A549 (cell line): ENCODE measurements around the gene MSI2. TPM values are rescaled to one million over a fixed set of nuclear protein-coding genes. Genes with fewer than 3 reads are reported as not detected.

Experiments
- ATAC-seq, 2 experiments: fragments of 200-7000 bp in 1 of 2; fragments of >200 bp in 1 of 2; cut with Nextera tagmentation in 1 of 2; cut with Tn5 transposase in 1 of 2; 3 replicates each; pipeline versions ENCODE4 v1.8.0 to v1.9.1; 2018 to 2020; ENCODE audit warnings: mild to moderate bottlenecking in 1 of 2, moderate library complexity in 1 of 2
- CTCF ChIA-PET: fragments of 300-600 bp; sonication (Branson Sonifier 250); formaldehyde crosslinking; extraction: SDS; loops from one replicate; lab custom pipeline; 2021; ENCODE audit warnings: antibody characterized with exemption, inconsistent platforms; lab: Yijun Ruan, JAX
- POLR2A ChIA-PET: fragments of 350-600 bp; formaldehyde crosslinking; extraction: SDS; loops from one replicate; lab custom pipeline; 2021; ENCODE audit warnings: antibody characterized with exemption, inconsistent platforms; lab: Yijun Ruan, JAX
- DNase-seq, 2 experiments: peaks; one replicate each; pipeline versions ENCODE4 v3.0.0 to v3.0.0-alpha.2; 2011 to 2016; ENCODE audit warnings: low read depth in 1 of 2, low spot score in 1 of 2
- FAIRE-seq: peaks from 2 replicates; lab custom pipeline; 2011; peaks lifted over from hg19 to GRCh38; lab: Jason Lieb, UNC
- H3K27ac ChIP-seq, 2 experiments: fragments of >200 bp; sonication (Bioruptor Twin); formaldehyde crosslinking; 3 replicates each; pipeline ENCODE4 v1.5.1; 2016 to 2017
- H3K4me1 ChIP-seq: fragments of >200 bp; sonication (Bioruptor Twin); formaldehyde crosslinking; 3 replicates; pipeline ENCODE4 v1.6.1; 2016
- H3K4me2 ChIP-seq: fragments of >200 bp; sonication (Bioruptor Twin); formaldehyde crosslinking; 3 replicates; pipeline ENCODE4 v1.6.1; 2016
- H3K4me3 ChIP-seq: fragments of >200 bp; sonication (Bioruptor Twin); formaldehyde crosslinking; 3 replicates; pipeline ENCODE4 v1.5.1; 2016
- H3K9me3 ChIP-seq: fragments of >200 bp; sonication (Bioruptor Twin); formaldehyde crosslinking; 3 replicates; pipeline ENCODE4 v1.6.1; 2016
- CBX2 ChIP-seq: fragments of 200-600 bp; sonication (generic); IDR thresholded peaks from 2 replicates; pipeline ENCODE4 v1.6.1; 2016; ENCODE audit warnings: low read depth, mild to moderate bottlenecking, borderline replicate concordance
- EHF ChIP-seq: fragments of 250-450 bp; sonication (Bioruptor Pico); IDR thresholded peaks from 2 replicates; pipeline ENCODE4 v1.5.0; 2020; ENCODE audit warnings: mild to moderate bottlenecking
- EP300 ChIP-seq, 2 experiments: fragments of >200 bp; sonication (Bioruptor Twin); formaldehyde crosslinking; IDR thresholded peaks; 2 replicates in 1 of 2; 3 replicates in 1 of 2; pipeline ENCODE4 v1.6.1; 2016 to 2017
- FOSB ChIP-seq: fragments of 250-450 bp; sonication (Bioruptor Pico); IDR thresholded peaks from 2 replicates; pipeline ENCODE4 v1.5.0; 2020; ENCODE audit warnings: mild to moderate bottlenecking, moderate library complexity
- FOSL2 ChIP-seq, 2 experiments: fragments of 450-650 bp in 1 of 2; fragments of >200 bp in 1 of 2; sonication (Bioruptor Twin) in 1 of 2; formaldehyde crosslinking; IDR thresholded peaks; 2 replicates each; pipeline versions ENCODE4 v1.5.0 to v1.6.1; 2016 to 2020; ENCODE audit warnings: mild to moderate bottlenecking in 1 of 2, moderate library complexity in 1 of 2
- FOXS1 ChIP-seq: fragments of 250-450 bp; sonication (Bioruptor Pico); IDR thresholded peaks from 2 replicates; pipeline ENCODE4 v1.5.0; 2020; ENCODE audit warnings: mild to moderate bottlenecking, moderate library complexity
- GATA3 ChIP-seq: IDR thresholded peaks from 2 replicates; pipeline ENCODE4 v1.6.1; 2012; ENCODE audit warnings: borderline replicate concordance
- HEYL ChIP-seq: fragments of 250-450 bp; sonication (Bioruptor Pico); IDR thresholded peaks from 2 replicates; pipeline ENCODE4 v1.8.0; 2021; ENCODE audit warnings: mild to moderate bottlenecking, moderate library complexity
- HOXB5 ChIP-seq: fragments of 250-450 bp; sonication (Bioruptor Pico); IDR thresholded peaks from 2 replicates; pipeline ENCODE4 v1.5.0; 2020; ENCODE audit warnings: mild to moderate bottlenecking, moderate library complexity
- KDM1A ChIP-seq: fragments of 200-600 bp; sonication (generic); IDR thresholded peaks from 2 replicates; pipeline ENCODE4 v1.6.1; 2016; ENCODE audit warnings: low read depth, mild to moderate bottlenecking
- MYC ChIP-seq: IDR thresholded peaks from 2 replicates; pipeline ENCODE4 v1.6.1; 2012; ENCODE audit warnings: mild to moderate bottlenecking, inconsistent platforms, low read length, improper control_type of control experiment, borderline replicate concordance
- NFE2L2 ChIP-seq: fragments of 150-350 bp; conservative IDR thresholded peaks from 2 replicates; pipeline ENCODE4 v1.6.1; 2014; ENCODE audit warnings: low read length
- POLR2A ChIP-seq: IDR thresholded peaks from 2 replicates; pipeline ENCODE4 v1.6.1; 2012; ENCODE audit warnings: mild to moderate bottlenecking, low read length
- RAD21 ChIP-seq, 2 experiments: fragments of >200 bp in 1 of 2; sonication (Bioruptor Twin) in 1 of 2; formaldehyde crosslinking in 1 of 2; IDR thresholded peaks in 1 of 2; conservative IDR thresholded peaks in 1 of 2; 2 replicates in 1 of 2; 3 replicates in 1 of 2; pipeline ENCODE4 v1.6.1; 2012 to 2018; ENCODE audit warnings: inconsistent platforms in 1 of 2
- RARB ChIP-seq: fragments of 250-450 bp; sonication (Bioruptor Pico); IDR thresholded peaks from 2 replicates; pipeline ENCODE4 v1.8.0; 2021; ENCODE audit warnings: mild to moderate bottlenecking, moderate library complexity
- TP53 ChIP-seq: fragments of 250-450 bp; sonication (Bioruptor Pico); IDR thresholded peaks from 2 replicates; pipeline ENCODE4 v1.5.0; 2021; ENCODE audit warnings: mild to moderate bottlenecking, moderate library complexity
- ZC3H11A ChIP-seq: fragments of 450-650 bp; IDR thresholded peaks from 2 replicates; pipeline ENCODE4 v1.6.1; 2014; ENCODE audit warnings: antibody characterized with exemption, mild to moderate bottlenecking
- ZFP36 ChIP-seq: fragments of 450-650 bp; IDR thresholded peaks from 2 replicates; pipeline ENCODE4 v1.6.1; 2014; ENCODE audit warnings: borderline replicate concordance; ENCODE audit not compliant: partially characterized antibody
- WGBS: methylation state at CpG from one replicate; pipeline ENCODE4 v1.1.6; 2017; ENCODE audit errors: missing lambda C conversion rate; 5-methylcytosine and 5-hydroxymethylcytosine counted together
- polyA plus RNA-seq, 4 experiments: library from polyadenylated mRNA; depleted of rRNA in 3 of 4; stranded (reverse); fragments of >200 nt; fragmentation: RNase III in 1 of 4; extraction: RNeasy Plus Mini Kit Qiagen cat#74134 plus additional on column Dnase treatment in 1 of 4; gene quantifications; 2 replicates in 3 of 4; 3 replicates in 1 of 4; pipeline ENCODE4 v1.2.3, GENCODE V29; 2011 to 2017
- TF ChIP-seq, protein P1 (sequence below): IDR thresholded peaks from 2 replicates; pipeline ENCODE4 v1.6.1; 2012
- TF ChIP-seq, protein P2 (sequence below): fragments of >200 bp; sonication (Bioruptor Twin); formaldehyde crosslinking; IDR thresholded peaks from 2 replicates; pipeline ENCODE4 v1.6.1; 2016
- TF ChIP-seq, protein P3 (sequence below): IDR thresholded peaks from 2 replicates; pipeline ENCODE4 v1.6.1; 2012; ENCODE audit warnings: low read depth, borderline replicate concordance
- TF ChIP-seq, protein P4 (sequence below): fragments of 250-450 bp; sonication (Bioruptor Pico); IDR thresholded peaks from 2 replicates; pipeline ENCODE4 v1.5.0; 2021; ENCODE audit warnings: mild to moderate bottlenecking, moderate library complexity, borderline replicate concordance
- TF ChIP-seq, protein P5 (sequence below): fragments of 150-350 bp; IDR thresholded peaks from 2 replicates; pipeline ENCODE4 v1.6.1; 2014; ENCODE audit warnings: low read depth, mild to moderate bottlenecking, low read length

Gene MSI2
- polyA plus RNA-seq, 2 of the 4 experiments (the other 2 are of a cell fraction), result 43.6 to 44.4 TPM

DNA sequence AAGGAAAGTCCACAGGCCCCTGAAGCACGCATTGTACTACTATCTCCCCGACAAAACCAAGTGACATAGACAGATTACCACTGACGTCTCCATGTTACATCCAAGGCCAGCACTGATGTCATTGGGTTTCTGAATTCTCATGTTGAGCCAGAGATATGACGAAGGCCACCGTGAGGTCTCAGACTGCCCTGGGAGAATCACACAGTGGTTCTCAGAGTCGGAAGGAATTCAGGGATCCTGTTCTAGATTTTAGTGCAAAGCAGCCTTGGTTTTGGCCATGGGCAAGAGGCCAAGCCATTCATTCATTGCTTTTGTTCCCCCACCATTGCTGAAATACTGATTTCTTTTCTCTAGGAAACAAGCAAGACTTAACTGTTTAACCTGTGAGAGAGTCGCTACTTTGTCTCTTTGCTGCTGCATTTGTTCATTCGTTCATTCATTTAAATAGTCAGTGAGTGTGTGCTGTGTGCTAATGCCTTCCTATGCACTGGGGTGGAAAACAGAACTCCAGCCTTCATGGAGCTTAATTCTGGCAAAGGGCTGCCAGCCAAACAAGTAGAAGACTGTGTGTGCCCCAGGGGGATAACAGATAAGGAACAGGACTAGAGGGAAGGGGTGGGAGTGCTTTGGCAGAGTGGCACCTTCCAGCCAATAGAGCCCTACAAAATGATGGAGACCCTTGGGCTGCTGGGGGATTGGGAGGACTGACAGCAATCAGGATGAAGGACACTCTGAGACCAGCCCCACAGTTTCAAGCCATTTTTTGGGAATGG lies 222.3 kb downstream of the MSI2 start:
- TF ChIP-seq ZC3H11A (no peak), MYC (no peak), HEYL (no peak), HOXB5 (CRISPR knock-in tag) (no peak), RAD21 (conservative IDR thresholded peaks at IDR 0.05 in 1 of 2, IDR thresholded peaks at IDR 0.05 in 1 of 2) (no peak), TP53 (CRISPR knock-in tag) (no peak), FOSL2 (IDR thresholded peaks at IDR 0.05) (no peak), FOSL2 (CRISPR knock-in tag; IDR thresholded peaks at IDR 0.05) (no peak)
- TF ChIP-seq, protein P1, sequence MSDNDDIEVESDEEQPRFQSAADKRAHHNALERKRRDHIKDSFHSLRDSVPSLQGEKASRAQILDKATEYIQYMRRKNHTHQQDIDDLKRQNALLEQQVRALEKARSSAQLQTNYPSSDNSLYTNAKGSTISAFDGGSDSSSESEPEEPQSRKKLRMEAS, result no peak
- TF ChIP-seq, protein P2, sequence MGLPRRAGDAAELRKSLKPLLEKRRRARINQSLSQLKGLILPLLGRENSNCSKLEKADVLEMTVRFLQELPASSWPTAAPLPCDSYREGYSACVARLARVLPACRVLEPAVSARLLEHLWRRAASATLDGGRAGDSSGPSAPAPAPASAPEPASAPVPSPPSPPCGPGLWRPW, result no peak
- no peak overlapping the region for H3K4me2 ChIP-seq
- FAIRE-seq, result no peak
- H3K4me3 ChIP-seq, result no peak overlapping the region
- ChIA-PET POLR2A (no interaction called here), CTCF (interaction anchor here (1.4 to 3.0 kb wide), 2 partner anchors 9 to 86 kb away, joined by 3 to 10 read pairs; no protein-coding TSS in a partner anchor)
- ATAC-seq, result no peak
- peaks cover 26% of the 10 kb centered on the region for H3K4me1 ChIP-seq
- no peak for DNase-seq
- 75% methylated on average over 8 of the region's 8 CpGs for WGBS
- no peak overlapping the region for H3K27ac ChIP-seq
- H3K9me3 ChIP-seq, result no peaks in the 10 kb centered on the region

DNA sequence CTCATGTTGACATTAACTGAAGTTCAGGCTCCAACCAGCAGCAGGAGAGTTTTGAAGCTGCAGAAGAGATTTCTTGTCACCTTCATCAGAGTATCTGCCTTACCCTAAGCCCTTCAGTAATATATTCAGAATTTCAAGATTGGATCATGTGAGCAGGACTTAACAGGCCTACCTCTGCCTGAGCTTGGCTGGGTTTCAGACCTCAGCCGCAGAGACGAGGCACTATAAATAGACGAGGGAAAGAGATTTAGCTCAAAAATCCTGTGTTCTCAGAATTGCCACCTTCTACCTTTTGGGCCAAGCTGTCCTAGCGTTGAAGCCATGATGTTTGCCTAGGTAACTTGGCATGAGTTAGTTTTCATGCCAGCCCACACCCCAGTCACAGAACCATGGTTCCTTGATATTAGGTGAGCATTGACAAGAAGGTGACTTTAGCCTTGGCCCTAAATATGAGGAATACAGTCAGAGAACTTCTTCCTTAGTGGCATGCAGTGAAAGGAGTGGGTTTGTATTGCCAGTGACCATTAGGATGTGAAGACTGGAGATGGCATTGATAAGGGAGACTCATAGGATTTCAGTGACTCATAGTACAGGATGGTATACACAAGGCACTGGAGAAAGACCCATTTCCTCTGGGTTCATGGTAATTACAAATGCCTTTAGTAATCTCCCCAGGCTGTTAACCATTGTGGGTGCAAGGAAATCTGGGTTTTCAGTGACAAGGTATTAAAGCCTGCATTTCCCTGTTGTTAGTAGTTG lies 224.3 kb downstream of the MSI2 start:
- POLR2A ChIA-PET, result interaction anchor here (0.6 kb wide), 1 partner anchor 219 kb away, joined by 3 read pairs; no protein-coding TSS in a partner anchor
- ATAC-seq, result peak in 1 of 2 experiments; percentile 58; a peak in 3 of 6 replicates
- DNase-seq, result no peak
- CTCF ChIA-PET, result interaction anchor here (1.1 kb wide), 1 partner anchor 32 kb away, joined by 3 read pairs; no protein-coding TSS in a partner anchor
- FAIRE-seq, result no peak
- Histone ChIP-seq H3K4me3 (no peak overlapping the region), H3K4me2 (peak overlapping the region; percentile 11; the same call in 1 of the 3 replicates), H3K4me1 (peaks cover 26% of the 10 kb centered on the region), H3K27ac (peak overlapping the region in 1 of 2 experiments; percentile 19; a peak in 2 of 6 replicates), H3K9me3 (no peaks in the 10 kb centered on the region)
- no peak for TF ChIP-seq FOSL2 (IDR thresholded peaks at IDR 0.05)
- TF ChIP-seq FOSL2 (CRISPR knock-in tag; IDR thresholded peaks at IDR 0.05), result peak; percentile 47
- no peak for TF ChIP-seq RARB (CRISPR knock-in tag)
- TF ChIP-seq FOSB, result no peak
- peak; percentile 58; the same call in 1 of the 2 replicates for TF ChIP-seq GATA3
- WGBS, result 94% methylated on average over 4 of the region's 4 CpGs

DNA sequence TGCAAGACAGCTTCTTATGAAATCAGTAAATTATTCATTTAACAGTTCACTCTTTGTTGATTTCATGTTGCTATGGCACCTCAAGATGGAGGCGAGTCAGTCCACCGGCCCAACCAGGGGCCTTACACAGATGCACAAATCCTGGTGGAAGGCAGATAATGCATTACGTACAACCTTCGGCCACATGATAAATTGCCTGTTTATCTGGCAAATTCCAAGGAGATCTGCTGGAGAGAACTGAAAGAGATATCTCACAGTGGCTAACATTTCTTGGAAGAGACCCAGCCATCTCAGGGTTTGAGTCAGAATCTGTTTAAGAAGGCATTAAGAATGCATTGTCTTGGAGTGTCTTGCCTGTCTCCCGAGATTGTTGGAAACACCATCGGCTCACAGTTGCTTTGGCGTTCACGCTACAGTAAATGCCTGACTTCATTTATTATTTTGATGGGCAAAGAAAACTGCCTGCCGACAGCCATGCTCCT lies 225.6 kb downstream of the MSI2 start:
- ChIA-PET CTCF (interaction anchor here (0.9 to 1.3 kb wide), 5 partner anchors 10 to 266 kb away, joined by 3 read pairs; no protein-coding TSS in a partner anchor), POLR2A (no interaction called here)
- ATAC-seq (peak; percentile 57 to 79), FAIRE-seq (no peak), DNase-seq (peak in 1 of 2 experiments; percentile 52)
- Histone ChIP-seq H3K27ac (no peak overlapping the region), H3K4me3 (no peak overlapping the region), H3K9me3 (no peaks in the 10 kb centered on the region), H3K4me1 (peaks cover 26% of the 10 kb centered on the region), H3K4me2 (peak overlapping the region; percentile 12; the same call in 2 of the 3 replicates)
- TF ChIP-seq FOXS1 (CRISPR knock-in tag), result no peak
- TF ChIP-seq, protein P3, sequence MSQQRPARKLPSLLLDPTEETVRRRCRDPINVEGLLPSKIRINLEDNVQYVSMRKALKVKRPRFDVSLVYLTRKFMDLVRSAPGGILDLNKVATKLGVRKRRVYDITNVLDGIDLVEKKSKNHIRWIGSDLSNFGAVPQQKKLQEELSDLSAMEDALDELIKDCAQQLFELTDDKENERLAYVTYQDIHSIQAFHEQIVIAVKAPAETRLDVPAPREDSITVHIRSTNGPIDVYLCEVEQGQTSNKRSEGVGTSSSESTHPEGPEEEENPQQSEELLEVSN, result no peak
- TF ChIP-seq, protein P1, result no peak
- TF ChIP-seq ZFP36, result no peak
- TF ChIP-seq, protein P4, sequence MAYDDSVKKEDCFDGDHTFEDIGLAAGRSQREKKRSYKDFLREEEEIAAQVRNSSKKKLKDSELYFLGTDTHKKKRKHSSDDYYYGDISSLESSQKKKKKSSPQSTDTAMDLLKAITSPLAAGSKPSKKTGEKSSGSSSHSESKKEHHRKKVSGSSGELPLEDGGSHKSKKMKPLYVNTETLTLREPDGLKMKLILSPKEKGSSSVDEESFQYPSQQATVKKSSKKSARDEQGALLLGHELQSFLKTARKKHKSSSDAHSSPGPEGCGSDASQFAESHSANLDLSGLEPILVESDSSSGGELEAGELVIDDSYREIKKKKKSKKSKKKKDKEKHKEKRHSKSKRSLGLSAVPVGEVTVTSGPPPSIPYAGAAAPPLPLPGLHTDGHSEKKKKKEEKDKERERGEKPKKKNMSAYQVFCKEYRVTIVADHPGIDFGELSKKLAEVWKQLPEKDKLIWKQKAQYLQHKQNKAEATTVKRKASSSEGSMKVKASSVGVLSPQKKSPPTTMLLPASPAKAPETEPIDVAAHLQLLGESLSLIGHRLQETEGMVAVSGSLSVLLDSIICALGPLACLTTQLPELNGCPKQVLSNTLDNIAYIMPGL (CRISPR knock-in tag), result no peak
- no peak for TF ChIP-seq KDM1A
- TF ChIP-seq, protein P2, result no peak
- TF ChIP-seq EP300 (IDR thresholded peaks at IDR 0.05), result no peak
- TF ChIP-seq HOXB5 (CRISPR knock-in tag), result no peak
- TF ChIP-seq POLR2A, result no peak
- TF ChIP-seq CBX2, result no peak
- no peak for TF ChIP-seq EHF (CRISPR knock-in tag)
- TF ChIP-seq NFE2L2, result no peak
- TF ChIP-seq RAD21 (conservative IDR thresholded peaks at IDR 0.05 in 1 of 2, IDR thresholded peaks at IDR 0.05 in 1 of 2), result no peak
- TF ChIP-seq MYC, result no peak
- TF ChIP-seq, protein P5, sequence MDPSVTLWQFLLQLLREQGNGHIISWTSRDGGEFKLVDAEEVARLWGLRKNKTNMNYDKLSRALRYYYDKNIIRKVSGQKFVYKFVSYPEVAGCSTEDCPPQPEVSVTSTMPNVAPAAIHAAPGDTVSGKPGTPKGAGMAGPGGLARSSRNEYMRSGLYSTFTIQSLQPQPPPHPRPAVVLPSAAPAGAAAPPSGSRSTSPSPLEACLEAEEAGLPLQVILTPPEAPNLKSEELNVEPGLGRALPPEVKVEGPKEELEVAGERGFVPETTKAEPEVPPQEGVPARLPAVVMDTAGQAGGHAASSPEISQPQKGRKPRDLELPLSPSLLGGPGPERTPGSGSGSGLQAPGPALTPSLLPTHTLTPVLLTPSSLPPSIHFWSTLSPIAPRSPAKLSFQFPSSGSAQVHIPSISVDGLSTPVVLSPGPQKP, result no peak
- WGBS, result 84% methylated on average over 9 of the region's 9 CpGs
